Neuron (in vitro differentiated cells): Measurements from ENCODE around the gene NTRK3.

Source experiments
- H2AFZ ChIP-seq: one replicate; pipeline ENCODE4 v1.6.1; 2013; ENCODE audit warnings: low read depth, mild to moderate bottlenecking, inconsistent platforms, low read length, moderate library complexity
- H3K27me3 ChIP-seq: one replicate; pipeline ENCODE4 v1.6.1; 2013; ENCODE audit warnings: low read length; ENCODE audit not compliant: insufficient read depth
- H3K36me3 ChIP-seq: one replicate; pipeline ENCODE4 v1.6.1; 2013; ENCODE audit warnings: low read length; ENCODE audit not compliant: insufficient read depth
- H3K4me1 ChIP-seq: one replicate; pipeline ENCODE4 v1.6.1; 2013; ENCODE audit warnings: low read length; ENCODE audit not compliant: insufficient read depth
- H3K4me3 ChIP-seq: 2 replicates; pipeline ENCODE4 v1.5.1; 2013; ENCODE audit warnings: mild to moderate bottlenecking, low read length, moderate library complexity
- H3K9me3 ChIP-seq: one replicate; pipeline ENCODE4 v1.6.1; 2013; ENCODE audit warnings: low read length

The NTRK3 gene

DNA sequence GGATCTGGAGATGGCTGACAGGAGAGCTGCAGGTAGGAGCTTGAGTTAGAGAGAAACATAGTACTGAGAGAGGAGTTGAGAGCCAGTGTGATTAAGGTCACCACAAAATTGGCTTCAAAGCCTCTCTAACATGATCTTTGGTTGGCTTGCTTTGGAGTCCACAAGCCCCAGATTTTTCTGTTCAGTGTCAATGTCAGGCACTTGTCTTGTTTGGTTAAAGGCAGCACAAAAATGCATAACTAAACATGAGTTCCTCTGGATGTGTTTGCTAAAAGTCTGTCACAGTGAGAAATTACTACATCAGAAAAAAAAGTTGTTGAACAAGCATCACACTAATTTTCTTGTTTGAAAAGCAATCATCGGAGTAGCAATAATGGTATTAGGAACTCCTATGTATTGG lies 440.5 kb downstream of the NTRK3 start:
- Histone ChIP-seq H3K9me3 (no peaks in the 10 kb centered on the region), H3K4me3 (no peak overlapping the region), H3K4me1 (no peaks in the 10 kb centered on the region), H3K36me3 (no peaks in the 10 kb centered on the region), H2AFZ (no peak overlapping the region), H3K27me3 (no peaks in the 10 kb centered on the region)
